OCI-LY7 (cell line): ENCODE measurements around the gene MACROD1. TPM values are rescaled to one million over a fixed set of nuclear protein-coding genes. Genes with fewer than 3 reads are reported as not detected.

Source experiments
- BruUV-seq: library from RNA; stranded (reverse); fragments of 400-500 nt; replicated peaks from 2 replicates; lab custom pipeline; 2021; lab: Mats Ljungman, UMichigan
- CTCF ChIA-PET: fragments of 300-600 bp; sonication (Branson Sonifier 250); formaldehyde crosslinking; loops from one replicate; lab custom pipeline; 2022; ENCODE audit warnings: antibody characterized with exemption; ENCODE audit not compliant: unreplicated experiment; lab: Charles Lee
- POLR2A ChIA-PET: fragments of 300-600 bp; sonication (Branson Sonifier 250); formaldehyde crosslinking; loops from one replicate; lab custom pipeline; 2022; ENCODE audit warnings: antibody characterized with exemption; lab: Charles Lee
- DNase-seq: peaks from one replicate; pipeline ENCODE4 v3.0.0-alpha.2; 2015; ENCODE audit warnings: low spot score
- H2AFZ ChIP-seq: fragments of 200-600 bp; sonication (generic), shearing (Covaris generic); 2 replicates; pipeline ENCODE4 v1.6.1; 2014; ENCODE audit warnings: mild to moderate bottlenecking, antibody characterized with exemption, low read length, moderate library complexity
- H3K27ac ChIP-seq: fragments of 200-600 bp; sonication (generic); 2 replicates; pipeline ENCODE4 v1.5.1; 2014; ENCODE audit warnings: mixed run types, low read depth, mild to moderate bottlenecking, moderate library complexity, low read length, inconsistent platforms; ENCODE audit not compliant: poor library complexity, severe bottlenecking
- H3K36me3 ChIP-seq: fragments of 200-600 bp; sonication (generic); 2 replicates; pipeline ENCODE4 v1.6.1; 2014; ENCODE audit warnings: mild to moderate bottlenecking, antibody characterized with exemption, low read length, moderate library complexity, mixed read lengths; ENCODE audit not compliant: insufficient read depth
- H3K4me1 ChIP-seq: fragments of 200-600 bp; sonication (generic); 2 replicates; pipeline ENCODE4 v1.5.1; 2014; ENCODE audit warnings: mild to moderate bottlenecking, low read length; ENCODE audit not compliant: insufficient read depth, poor library complexity, severe bottlenecking
- H3K4me2 ChIP-seq: fragments of 200-600 bp; sonication (generic); 2 replicates; pipeline ENCODE4 v1.6.1; 2014; ENCODE audit warnings: mild to moderate bottlenecking, low read length
- H3K4me3 ChIP-seq: fragments of 200-600 bp; sonication (generic); 2 replicates; pipeline ENCODE4 v1.5.1; 2014; ENCODE audit warnings: mild to moderate bottlenecking, low read depth, low read length; ENCODE audit not compliant: poor library complexity, severe bottlenecking
- H3K79me2 ChIP-seq: fragments of 200-600 bp; sonication (generic); 2 replicates; pipeline ENCODE4 v1.6.1; 2016; ENCODE audit warnings: low read depth, mild to moderate bottlenecking, low read length, moderate library complexity, mixed read lengths; ENCODE audit not compliant: insufficient read depth
- H3K9me2 ChIP-seq: fragments of 200-600 bp; sonication (generic); 2 replicates; pipeline ENCODE4 v1.6.1; 2016; ENCODE audit warnings: mild to moderate bottlenecking, low read length, mixed read lengths; ENCODE audit not compliant: insufficient read depth
- H3K9me3 ChIP-seq: fragments of 200-600 bp; sonication (generic); 2 replicates; pipeline ENCODE4 v1.6.1; 2014; ENCODE audit warnings: mild to moderate bottlenecking, mixed run types, low read length, mixed read lengths
- H4K20me1 ChIP-seq: fragments of 200-600 bp; sonication (generic); 2 replicates; pipeline ENCODE4 v1.6.1; 2014; ENCODE audit warnings: mild to moderate bottlenecking, antibody characterized with exemption, low read length, moderate library complexity, mixed read lengths; ENCODE audit not compliant: insufficient read depth
- EZH2phosphoT487 ChIP-seq: fragments of 200-600 bp; sonication (generic); IDR thresholded peaks from 2 replicates; pipeline ENCODE4 v1.6.1; 2018; ENCODE audit warnings: low read depth, borderline replicate concordance, mild to moderate bottlenecking, mixed run types, antibody characterized with exemption, low read length, moderate library complexity, mixed read lengths
- intact Hi-C: fragments of 100-400 bp; cut with micrococcal nuclease; formaldehyde crosslinking; loops from one replicate; pipeline ENCODE4 v1.10.0; 2022; ENCODE audit not compliant: unreplicated experiment
- total RNA-seq, 2 experiments: library from RNA; depleted of rRNA in 1 of 2; stranded (reverse); fragments of >200 nt in 1 of 2; shearing (Covaris generic) in 1 of 2; gene quantifications; 2 replicates each; pipeline ENCODE4 v1.2.3, GENCODE V29; 2014 to 2022
- TF ChIP-seq, protein P1 (sequence below): fragments of 200-600 bp; sonication (generic); conservative IDR thresholded peaks from 2 replicates; pipeline ENCODE4 v1.5.1; 2014; ENCODE audit warnings: mild to moderate bottlenecking, antibody characterized with exemption, low read length, moderate library complexity, mixed read lengths

Gene MACROD1
- total RNA-seq, 2 experiments from 2014 or later = 14.7 to 25.4 TPM

DNA sequence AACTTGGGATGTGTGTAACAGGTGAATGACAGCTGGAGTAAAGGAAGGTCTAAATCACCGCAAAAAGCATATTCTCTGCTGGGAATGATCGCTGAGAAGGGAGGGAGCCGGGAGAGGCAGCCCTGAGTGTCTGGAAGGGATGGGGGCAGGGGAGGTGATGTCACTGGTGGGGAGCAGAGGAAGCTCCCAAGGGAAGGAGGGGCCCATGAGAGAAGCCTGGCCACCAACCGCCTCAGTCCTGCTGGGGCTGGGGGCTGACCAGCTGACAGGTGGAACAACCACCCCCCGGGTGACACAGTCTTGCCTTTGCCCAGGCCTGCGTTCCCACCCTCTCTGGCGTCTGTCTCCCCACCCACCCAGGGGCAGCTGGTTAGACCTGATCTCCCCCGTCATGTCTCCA is 136.1 kb downstream of the MACROD1 start:
- Histone ChIP-seq H3K9me2 (no peaks in the 10 kb centered on the region), H3K36me3 (no peaks in the 10 kb centered on the region), H4K20me1 (no peaks in the 10 kb centered on the region), H3K9me3 (no peaks in the 10 kb centered on the region), H3K4me1 (peaks cover 15% of the 10 kb centered on the region), H2AFZ (no peak overlapping the region), H3K79me2 (no peaks in the 10 kb centered on the region), H3K4me2 (no peak overlapping the region), H3K27ac (no peak overlapping the region), H3K4me3 (no peak overlapping the region)
- BruUV-seq = no TSS peak
- no peak for DNase-seq
- TF ChIP-seq EZH2phosphoT487 = no peak
- ChIA-PET POLR2A (no interaction called here), CTCF (no interaction called here)
- intact Hi-C loops = no loop called here

- ChIA-PET POLR2A (no interaction called here), CTCF (interaction anchor here (0.6 kb wide), 1 partner anchor 254 kb away, joined by 3 read pairs; no protein-coding TSS in a partner anchor)
- Histone ChIP-seq H4K20me1 (no peaks in the 10 kb centered on the region), H3K9me2 (no peaks in the 10 kb centered on the region), H2AFZ (no peak overlapping the region), H3K4me1 (peaks cover 15% of the 10 kb centered on the region), H3K79me2 (no peaks in the 10 kb centered on the region), H3K4me2 (peak overlapping the region; percentile 3; the same call in 1 of the 2 replicates), H3K36me3 (no peaks in the 10 kb centered on the region), H3K27ac (no peak overlapping the region), H3K4me3 (no peak overlapping the region), H3K9me3 (no peaks in the 10 kb centered on the region)
- no TSS peak for BruUV-seq
- TF ChIP-seq, protein P1, sequence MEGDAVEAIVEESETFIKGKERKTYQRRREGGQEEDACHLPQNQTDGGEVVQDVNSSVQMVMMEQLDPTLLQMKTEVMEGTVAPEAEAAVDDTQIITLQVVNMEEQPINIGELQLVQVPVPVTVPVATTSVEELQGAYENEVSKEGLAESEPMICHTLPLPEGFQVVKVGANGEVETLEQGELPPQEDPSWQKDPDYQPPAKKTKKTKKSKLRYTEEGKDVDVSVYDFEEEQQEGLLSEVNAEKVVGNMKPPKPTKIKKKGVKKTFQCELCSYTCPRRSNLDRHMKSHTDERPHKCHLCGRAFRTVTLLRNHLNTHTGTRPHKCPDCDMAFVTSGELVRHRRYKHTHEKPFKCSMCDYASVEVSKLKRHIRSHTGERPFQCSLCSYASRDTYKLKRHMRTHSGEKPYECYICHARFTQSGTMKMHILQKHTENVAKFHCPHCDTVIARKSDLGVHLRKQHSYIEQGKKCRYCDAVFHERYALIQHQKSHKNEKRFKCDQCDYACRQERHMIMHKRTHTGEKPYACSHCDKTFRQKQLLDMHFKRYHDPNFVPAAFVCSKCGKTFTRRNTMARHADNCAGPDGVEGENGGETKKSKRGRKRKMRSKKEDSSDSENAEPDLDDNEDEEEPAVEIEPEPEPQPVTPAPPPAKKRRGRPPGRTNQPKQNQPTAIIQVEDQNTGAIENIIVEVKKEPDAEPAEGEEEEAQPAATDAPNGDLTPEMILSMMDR = no peak
- no peak for TF ChIP-seq EZH2phosphoT487
- intact Hi-C loops = no loop called here
- DNase-seq = peak; percentile 24
Measured at GRCh38 chr11:64028398-64029115, 137.4 kb downstream of the MACROD1 start.

DNA sequence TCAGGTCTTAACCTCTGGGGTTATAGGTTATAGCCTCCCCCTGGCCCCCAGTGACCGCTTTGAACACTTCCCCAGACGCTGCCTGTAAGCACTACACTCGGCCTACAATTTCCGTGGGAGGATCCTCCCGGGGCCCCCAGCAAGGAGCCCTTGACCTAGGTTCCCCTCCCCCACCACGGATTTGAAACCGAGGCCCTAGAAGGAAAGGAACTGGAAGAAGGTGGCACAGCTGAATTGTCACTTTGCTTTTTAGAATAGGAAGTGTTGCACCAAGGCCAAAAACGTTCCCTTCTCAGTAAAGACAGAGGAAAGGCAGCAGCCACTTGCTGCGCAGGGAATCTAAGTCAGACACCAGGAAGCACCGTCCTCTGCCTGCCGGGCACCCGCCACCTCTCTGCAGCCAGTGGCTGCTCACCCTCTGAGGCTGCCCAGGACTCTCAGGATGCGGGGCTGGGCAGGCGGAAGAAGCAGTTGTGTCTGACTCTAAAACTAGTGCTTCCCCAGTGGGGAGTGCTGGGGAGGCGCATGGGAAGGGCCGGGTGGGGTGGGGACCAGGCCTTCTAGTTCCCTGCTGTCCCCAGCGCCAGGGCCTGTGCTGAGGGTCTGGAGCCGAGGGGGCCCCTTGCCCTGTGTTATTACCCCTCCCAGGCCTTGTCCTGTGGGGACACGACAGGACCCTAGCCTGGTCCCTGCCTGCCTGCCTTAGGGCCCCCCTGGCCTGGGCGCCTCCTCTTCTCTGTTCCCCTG is 138.1 kb downstream of the MACROD1 start:
- ChIA-PET CTCF (no interaction called here), POLR2A (no interaction called here)
- Histone ChIP-seq H3K36me3 (no peaks in the 10 kb centered on the region), H4K20me1 (no peaks in the 10 kb centered on the region), H3K9me3 (no peaks in the 10 kb centered on the region), H3K4me2 (peak overlapping the region; percentile 4; the same call in 1 of the 2 replicates), H3K27ac (no peak overlapping the region), H3K9me2 (no peaks in the 10 kb centered on the region), H3K79me2 (no peaks in the 10 kb centered on the region), H2AFZ (peak overlapping the region; percentile 30; the same call in 1 of the 2 replicates), H3K4me1 (peaks cover 15% of the 10 kb centered on the region), H3K4me3 (no peak overlapping the region)
- no TSS peak for BruUV-seq
- intact Hi-C loops = no loop called here
- no peak for TF ChIP-seq EZH2phosphoT487
- TF ChIP-seq, protein P1 = no peak
- peak; percentile 29 for DNase-seq
